IMR-90 (cell line): ENCODE data around the gene HPSE. TPM values are rescaled to one million over a fixed set of nuclear protein-coding genes. Genes with fewer than 3 reads are reported as not detected.

Experiments
- ATAC-seq: fragments of 200-7000 bp; cut with Tn5 transposase; 2 replicates; pipeline ENCODE4 v1.9.1; 2020; ENCODE audit warnings: low read depth, mild to moderate bottlenecking, moderate library complexity
- BruUV-seq: library from RNA; stranded (reverse); fragments of 400-500 nt; replicated peaks from 2 replicates; lab custom pipeline; 2021; lab: Mats Ljungman, UMichigan
- CTCF ChIA-PET: fragments of 300-600 bp; formaldehyde crosslinking; extraction: SDS; loops from one replicate; lab custom pipeline; 2021; ENCODE audit warnings: antibody characterized with exemption; lab: Yijun Ruan, JAX
- POLR2A ChIA-PET: fragments of 300-600 bp; sonication (Branson Sonifier 250); formaldehyde crosslinking; loops from one replicate; lab custom pipeline; 2022; ENCODE audit warnings: antibody characterized with exemption; ENCODE audit not compliant: unreplicated experiment; lab: Charles Lee
- DNase-seq: peaks from one replicate; pipeline ENCODE4 v3.0.0; 2013
- H2AFZ ChIP-seq: replicated peaks from 2 replicates; pipeline ENCODE3; 2013; ENCODE audit warnings: low read length, mild to moderate bottlenecking; ENCODE audit not compliant: poor library complexity
- H2AK5ac ChIP-seq: 2 replicates; pipeline ENCODE4 v1.6.1; 2013; ENCODE audit warnings: low read depth, low read length, inconsistent platforms
- H2AK9ac ChIP-seq: replicated peaks from 2 replicates; pipeline ENCODE3; 2013; ENCODE audit warnings: mild to moderate bottlenecking, low read depth, low read length, moderate library complexity; ENCODE audit not compliant: poor library complexity
- H2BK120ac ChIP-seq: 2 replicates; pipeline ENCODE4 v1.6.1; 2013; ENCODE audit warnings: low read depth, low read length, inconsistent platforms
- H2BK15ac ChIP-seq: 3 replicates; pipeline ENCODE4 v1.6.1; 2013; ENCODE audit warnings: low read depth, low read length, inconsistent platforms
- H2BK20ac ChIP-seq: 2 replicates; pipeline ENCODE4 v1.6.1; 2013; ENCODE audit warnings: low read depth, mild to moderate bottlenecking, inconsistent platforms, low read length, moderate library complexity
- H2BK5ac ChIP-seq: 2 replicates; pipeline ENCODE4 v1.6.1; 2013; ENCODE audit warnings: mild to moderate bottlenecking, low read depth, low read length, inconsistent platforms; ENCODE audit not compliant: poor library complexity, severe bottlenecking
- H3K14ac ChIP-seq: replicated peaks from 2 replicates; pipeline ENCODE4 v1.6.1; 2013; ENCODE audit warnings: low read depth, low read length, inconsistent platforms
- H3K18ac ChIP-seq: 2 replicates; pipeline ENCODE4 v1.6.1; 2013; ENCODE audit warnings: low read depth, low read length, control low read depth
- H3K23ac ChIP-seq: 2 replicates; pipeline ENCODE4 v1.6.1; 2013; ENCODE audit warnings: low read depth, low read length, inconsistent platforms
- H3K27ac ChIP-seq: 2 replicates; pipeline ENCODE4 v1.5.1; 2013; ENCODE audit warnings: mild to moderate bottlenecking, control low read depth, low read length; ENCODE audit not compliant: insufficient read depth
- H3K27me3 ChIP-seq: 2 replicates; pipeline ENCODE4 v1.6.1; 2013; ENCODE audit warnings: low read length; ENCODE audit not compliant: control insufficient read depth, insufficient read depth
- H3K36me3 ChIP-seq: 2 replicates; pipeline ENCODE4 v1.6.1; 2013; ENCODE audit warnings: low read length, mixed read lengths; ENCODE audit not compliant: control insufficient read depth, insufficient read depth
- H3K4ac ChIP-seq: 2 replicates; pipeline ENCODE4 v1.6.1; 2013; ENCODE audit warnings: low read depth, low read length, inconsistent platforms
- H3K4me1 ChIP-seq: 2 replicates; pipeline ENCODE4 v1.6.1; 2013; ENCODE audit warnings: low read length, mixed read lengths; ENCODE audit not compliant: control insufficient read depth, insufficient read depth
- H3K4me2 ChIP-seq: 2 replicates; pipeline ENCODE4 v1.6.1; 2013; ENCODE audit warnings: low read depth, mild to moderate bottlenecking, control low read depth, low read length, moderate library complexity
- H3K4me3 ChIP-seq: 2 replicates; pipeline ENCODE4 v1.5.1; 2013; ENCODE audit warnings: low read depth, mild to moderate bottlenecking, control low read depth, low read length, moderate library complexity; ENCODE audit not compliant: insufficient read depth
- H3K56ac ChIP-seq: 2 replicates; pipeline ENCODE4 v1.6.1; 2013; ENCODE audit warnings: low read length, inconsistent platforms; ENCODE audit not compliant: insufficient read depth; ENCODE audit errors: extremely low read depth
- H3K79me1 ChIP-seq, 2 experiments: 2 replicates each; pipeline ENCODE4 v1.6.1; 2013; ENCODE audit warnings: low read length in 2 of 2, inconsistent platforms in 1 of 2, low read depth in 1 of 2
- H3K9ac ChIP-seq: 2 replicates; pipeline ENCODE4 v1.6.1; 2013; ENCODE audit warnings: low read depth, low read length, control low read depth
- H3K9me1 ChIP-seq: 2 replicates; pipeline ENCODE4 v1.6.1; 2013; ENCODE audit warnings: low read length, inconsistent platforms; ENCODE audit not compliant: insufficient read depth
- H3K9me3 ChIP-seq: 2 replicates; pipeline ENCODE4 v1.6.1; 2013; ENCODE audit warnings: low read length; ENCODE audit not compliant: control insufficient read depth, insufficient read depth
- H4K20me1 ChIP-seq: 2 replicates; pipeline ENCODE4 v1.6.1; 2013; ENCODE audit warnings: low read length, inconsistent platforms; ENCODE audit not compliant: insufficient read depth
- H4K5ac ChIP-seq: 2 replicates; pipeline ENCODE4 v1.6.1; 2013; ENCODE audit warnings: mild to moderate bottlenecking, low read depth, low read length, control low read depth
- H4K8ac ChIP-seq, 2 experiments: 2 replicates each; pipeline ENCODE4 v1.6.1; 2013; ENCODE audit warnings: low read depth in 2 of 2, low read length in 2 of 2, control low read depth in 1 of 2, inconsistent platforms in 1 of 2
- H4K91ac ChIP-seq: 2 replicates; pipeline ENCODE4 v1.6.1; 2013; ENCODE audit warnings: low read depth, low read length, inconsistent platforms; ENCODE audit not compliant: insufficient read depth
- BHLHE40 ChIP-seq: fragments of 150-350 bp; IDR thresholded peaks from 2 replicates; pipeline ENCODE4 v1.6.1; 2016; ENCODE audit warnings: mild to moderate bottlenecking, low read depth, low read length
- CEBPB ChIP-seq: IDR thresholded peaks from 2 replicates; pipeline ENCODE4 v1.6.1; 2012; ENCODE audit warnings: low read depth, low read length, improper control_type of control experiment
- CTCF ChIP-seq: conservative IDR thresholded peaks from 2 replicates; pipeline ENCODE4 v1.5.1; 2012; ENCODE audit warnings: mild to moderate bottlenecking, low read depth, low read length, improper control_type of control experiment
- ELK1 ChIP-seq: fragments of 150-350 bp; IDR thresholded peaks from 2 replicates; pipeline ENCODE4 v1.6.1; 2016; ENCODE audit warnings: low read depth, mild to moderate bottlenecking, low read length, moderate library complexity, borderline replicate concordance
- FOS ChIP-seq: fragments of 150-350 bp; IDR thresholded peaks from 2 replicates; pipeline ENCODE4 v1.6.1; 2016; ENCODE audit warnings: low read depth, low read length
- MXI1 ChIP-seq: IDR thresholded peaks from 2 replicates; pipeline ENCODE4 v1.6.1; 2012; ENCODE audit warnings: low read depth, mild to moderate bottlenecking, low read length, moderate library complexity, borderline replicate concordance
- NFE2L2 ChIP-seq: fragments of 150-350 bp; IDR thresholded peaks from 2 replicates; pipeline ENCODE4 v1.6.1; 2016; ENCODE audit warnings: low read depth, mild to moderate bottlenecking, low read length
- POLR2A ChIP-seq: IDR thresholded peaks from 2 replicates; pipeline ENCODE4 v1.6.1; 2012; ENCODE audit warnings: mild to moderate bottlenecking, low read depth, low read length
- RAD21 ChIP-seq: IDR thresholded peaks from 2 replicates; pipeline ENCODE4 v1.6.1; 2012; ENCODE audit warnings: low read length, improper control_type of control experiment
- RCOR1 ChIP-seq: IDR thresholded peaks from 2 replicates; pipeline ENCODE4 v1.6.1; 2012; ENCODE audit warnings: mild to moderate bottlenecking, low read length, improper control_type of control experiment; ENCODE audit not compliant: insufficient replicate concordance
- RFX5 ChIP-seq: IDR thresholded peaks from 2 replicates; pipeline ENCODE4 v1.8.0; 2012; ENCODE audit warnings: low read depth, mild to moderate bottlenecking, low read length, moderate library complexity
- SMC3 ChIP-seq: fragments of 150-350 bp; IDR thresholded peaks from 2 replicates; pipeline ENCODE4 v1.6.1; 2016; ENCODE audit warnings: low read depth, mild to moderate bottlenecking, antibody characterized with exemption, low read length, moderate library complexity
- WGBS, 2 experiments: methylation state at CpG; one replicate each; pipeline versions ENCODE4 v1.1.5 to v1.1.7; 2013; ENCODE audit warnings: missing lambda C conversion rate in 2 of 2; ENCODE audit not compliant: insufficient read length in 1 of 2; ENCODE audit errors: extremely low coverage in 2 of 2; 5-methylcytosine and 5-hydroxymethylcytosine counted together
- dilution Hi-C: fragments of 300-500 bp; cut with HindIII; formaldehyde crosslinking; loops from one replicate; pipeline ENCODE4 v1.14.3; 2018; ENCODE audit warnings: low sequenced_read_pairs; ENCODE audit not compliant: unreplicated experiment
- in situ Hi-C: fragments of 300-500 bp; cut with MboI; formaldehyde crosslinking; loops from 3 replicates; pipeline ENCODE4 v1.14.3; 2019; ENCODE audit warnings: low sequenced_read_pairs, inconsistent platforms, mixed read lengths
- intact Hi-C: fragments of 100-400 bp; cut with micrococcal nuclease; formaldehyde crosslinking; loops from 2 replicates; pipeline ENCODE4 v1.10.0; 2022
- polyA plus RNA-seq, 3 experiments: library from polyadenylated mRNA; depleted of rRNA; stranded (reverse); fragments of >200 nt; gene quantifications; 2 replicates each; pipeline ENCODE4 v1.2.3, GENCODE V29; 2012; ENCODE audit warnings: low replicate concordance in 1 of 3
- total RNA-seq: library from RNA; depleted of rRNA; stranded (reverse); fragments of >200 nt; gene quantifications from 2 replicates; pipeline ENCODE4 v1.2.3, GENCODE V29; 2012

Gene HPSE
- total and polyA plus RNA-seq, 2 of the 4 experiments (the other 2 are of a cell fraction): under 0.01 to 0.09 TPM

GRCh38 chr4:83318666-83319065 lies 16.0 kb downstream of the HPSE start:
- Histone ChIP-seq H4K91ac (no peak overlapping the region), H2BK15ac (no peak overlapping the region), H3K4ac (no peak overlapping the region), H4K20me1 (no peaks in the 10 kb centered on the region), H3K4me3 (no peak overlapping the region), H2AK9ac (no peak overlapping the region), H2BK120ac (no peak overlapping the region), H2AFZ (no peak overlapping the region), H3K36me3 (no peaks in the 10 kb centered on the region), H3K4me1 (no peaks in the 10 kb centered on the region), H4K5ac (no peak overlapping the region), H3K27ac (no peak overlapping the region), H2AK5ac (no peak overlapping the region), H2BK5ac (no peak overlapping the region), H3K4me2 (no peak overlapping the region), H3K23ac (no peak overlapping the region), H2BK20ac (no peak overlapping the region), H3K9ac (no peak overlapping the region), H3K9me1 (no peaks in the 10 kb centered on the region), H4K8ac (no peak overlapping the region), H3K27me3 (peaks cover 4% of the 10 kb centered on the region), H3K56ac (no peak overlapping the region), H3K9me3 (no peaks in the 10 kb centered on the region), H3K18ac (no peak overlapping the region), H3K14ac (no peak overlapping the region), H3K79me1 (no peaks in the 10 kb centered on the region)
- POLR2A ChIA-PET: no interaction called here
- ATAC-seq (no peak), DNase-seq (no peak)
- in situ Hi-C loops: no loop called here
- intact Hi-C loops: no loop called here
- CTCF ChIA-PET: no interaction called here
- TF ChIP-seq FOS: no peak
- no peak for TF ChIP-seq NFE2L2
- no peak for TF ChIP-seq CTCF
- no peak for TF ChIP-seq RFX5
- no peak for TF ChIP-seq POLR2A
- no peak for TF ChIP-seq MXI1
- no peak for TF ChIP-seq SMC3
- no peak for TF ChIP-seq CEBPB
- no peak for TF ChIP-seq RCOR1
- no peak for TF ChIP-seq ELK1
- no peak for TF ChIP-seq BHLHE40
- no peak for TF ChIP-seq RAD21
- dilution Hi-C loops: no loop called here
- no CpG with 5 or more reads among the region's 3 CpGs for WGBS, 2 experiments
- BruUV-seq: no TSS peak
